HFF-Myc (cell line): Measurements from ENCODE around the gene NEK6.

Experiments
- DNase-seq: peaks from one replicate; pipeline ENCODE4 v3.0.0-alpha.2; 2011; ENCODE audit warnings: low read depth; ENCODE audit errors: extremely low read depth
- H3K4me3 ChIP-seq: replicated peaks from 2 replicates; pipeline ENCODE4 v1.5.1; 2011; ENCODE audit warnings: low read depth, mild to moderate bottlenecking, control low read depth, low read length
- CTCF ChIP-seq: IDR thresholded peaks from 2 replicates; pipeline ENCODE4 v1.5.1; 2012; ENCODE audit warnings: mild to moderate bottlenecking, low read depth, low read length, control low read depth; ENCODE audit errors: missing control alignments

Gene NEK6

DNA sequence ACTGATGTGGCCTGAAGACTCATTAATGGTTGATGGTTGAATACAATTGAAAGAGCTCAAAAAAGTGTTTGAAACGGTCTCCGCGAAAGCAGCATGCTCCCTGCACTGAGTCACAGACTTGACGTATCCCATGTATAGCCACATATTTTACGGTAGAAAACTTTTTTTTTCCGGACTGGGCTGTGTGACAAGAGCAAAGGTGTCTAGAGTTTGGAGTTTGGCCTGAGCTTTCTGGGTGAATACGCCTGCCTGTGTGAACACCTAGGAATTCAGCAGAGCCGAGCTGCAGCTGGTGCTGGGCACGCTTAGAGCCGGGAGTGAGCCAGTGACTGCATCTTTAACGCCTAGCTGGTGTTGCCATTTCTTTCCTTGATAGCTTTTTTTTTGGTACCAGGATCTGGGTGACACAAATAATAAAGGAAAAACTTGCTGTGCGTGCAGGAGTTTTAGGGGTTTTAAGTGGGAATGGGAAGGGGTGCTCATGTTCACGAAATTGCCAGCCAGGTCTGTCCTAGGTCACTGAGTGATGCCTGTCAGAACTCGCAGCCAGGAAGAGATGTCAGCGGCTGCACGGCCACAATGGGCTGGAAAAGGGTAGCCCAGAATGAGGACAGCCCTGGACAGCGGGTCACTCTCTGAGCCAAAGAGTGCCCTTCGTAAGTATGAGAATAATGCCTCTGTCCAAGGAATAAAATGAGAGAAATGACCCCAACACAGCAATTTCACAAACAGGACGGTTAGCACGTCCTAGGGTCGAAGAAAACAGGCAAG lies 105.8 kb downstream of the NEK6 start:
- H3K4me3 ChIP-seq: no peak overlapping the region
- TF ChIP-seq CTCF: no peak

DNA sequence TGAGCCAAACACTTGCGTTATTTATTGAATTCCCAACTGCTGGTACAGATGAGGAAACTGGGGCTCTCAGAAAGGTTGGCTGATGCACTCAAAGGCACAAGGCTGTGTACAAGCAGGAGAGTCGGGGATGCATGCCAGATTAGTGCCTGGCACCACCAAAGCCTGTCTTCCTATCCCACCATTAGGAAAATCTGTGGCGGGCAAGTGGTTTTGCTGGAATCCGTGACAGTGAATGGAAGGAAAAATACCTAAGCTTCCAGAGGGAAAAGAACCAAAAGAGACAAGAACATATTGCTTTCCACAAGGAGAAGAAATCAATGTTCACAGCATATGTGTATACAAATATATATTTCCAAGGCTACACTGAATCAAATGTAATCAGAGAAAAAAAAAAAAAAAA lies 106.4 kb downstream of the NEK6 start:
- no peak overlapping the region for H3K4me3 ChIP-seq
- no peak for DNase-seq
- TF ChIP-seq CTCF: no peak

More for the DNA sequence above, 105.8 kb downstream of the NEK6 start:
- no peak for DNase-seq

- DNase-seq: no peak
- H3K4me3 ChIP-seq: no peak overlapping the region
- no peak for TF ChIP-seq CTCF
Measured at GRCh38 chr9:124365036-124365435, 107.3 kb downstream of the NEK6 start.

DNA sequence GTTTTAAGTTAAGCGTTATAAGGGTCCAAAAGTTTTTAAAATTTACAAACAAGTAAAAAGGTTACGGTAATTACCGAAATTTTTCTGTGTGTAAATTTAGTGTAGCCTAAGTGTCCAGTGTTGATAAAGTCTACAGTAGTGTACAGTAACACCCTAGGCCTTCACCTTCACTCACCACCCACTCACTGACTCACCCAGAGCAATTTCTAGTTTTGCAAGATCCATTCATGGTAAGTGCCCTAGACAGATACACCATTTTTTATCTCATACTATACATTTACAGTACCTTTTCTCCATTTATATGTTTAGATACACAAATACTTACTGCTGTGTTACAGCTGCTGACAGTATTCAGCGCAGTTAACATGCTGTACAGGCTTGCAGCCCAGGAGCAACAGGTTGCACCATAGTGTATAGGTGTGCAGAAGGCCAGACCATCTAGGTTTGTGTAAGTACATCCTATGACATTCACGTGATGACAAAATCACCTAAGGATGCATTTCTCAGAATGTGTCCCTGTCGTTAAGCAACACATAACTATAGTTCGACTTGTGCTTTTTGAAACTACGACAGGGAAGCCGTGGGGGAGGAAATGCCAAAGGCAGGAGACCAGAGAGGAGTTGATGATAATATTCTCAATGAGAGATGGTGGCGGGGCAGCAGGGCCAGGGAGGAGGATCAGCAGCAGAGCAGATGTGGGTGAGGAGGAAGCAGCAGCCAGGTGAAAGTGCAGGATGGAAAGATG lies 108.9 kb downstream of the NEK6 start:
- H3K4me3 ChIP-seq: no peak overlapping the region
- TF ChIP-seq CTCF: no peak
- DNase-seq: no peak

DNA sequence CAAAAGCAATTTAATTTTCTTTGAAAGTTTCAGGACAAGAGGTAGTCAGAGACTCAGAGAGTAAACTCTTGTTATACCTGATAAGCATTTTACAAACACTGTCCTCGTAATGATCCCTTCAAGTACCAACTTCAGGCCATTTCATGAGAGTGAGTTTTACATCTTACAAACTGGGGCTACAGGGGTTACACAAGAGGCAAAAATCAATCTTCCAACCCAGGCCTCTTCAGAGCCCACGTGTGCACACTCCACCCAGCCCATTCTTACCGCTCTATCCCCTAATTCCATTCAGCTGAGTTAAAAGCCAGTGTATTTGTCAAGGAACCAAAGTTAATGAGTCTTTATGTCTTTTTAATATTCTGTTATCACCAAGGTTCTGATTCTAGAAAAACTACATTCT lies 110.9 kb downstream of the NEK6 start:
- no peak overlapping the region for H3K4me3 ChIP-seq
- TF ChIP-seq CTCF: no peak
- no peak for DNase-seq

DNA sequence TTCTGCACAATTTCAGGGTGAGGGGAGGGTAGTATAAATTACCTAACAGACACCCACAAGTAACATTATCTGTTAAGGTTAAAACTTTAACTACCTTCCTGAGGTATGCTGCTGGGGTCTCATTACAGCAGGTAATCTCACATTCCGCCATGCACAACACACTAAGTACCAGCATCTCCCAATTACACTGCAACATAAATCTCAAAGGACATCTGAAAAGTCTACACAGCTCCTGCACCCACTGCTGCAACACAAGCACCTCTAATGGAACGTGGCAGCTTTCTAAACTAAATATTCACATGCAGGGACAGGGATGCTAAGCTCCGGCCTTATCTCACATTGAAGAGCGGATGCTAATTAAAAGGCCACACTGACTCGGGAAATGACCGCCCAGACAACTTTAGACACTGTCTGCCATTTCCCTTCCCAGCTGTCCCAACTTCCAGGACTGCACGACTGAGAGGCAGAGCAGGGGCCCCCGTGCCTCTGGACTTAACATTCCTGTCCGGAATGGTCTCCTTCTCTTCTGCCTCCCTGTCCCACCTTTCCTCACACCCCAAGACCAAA lies 111.6 kb downstream of the NEK6 start:
- TF ChIP-seq CTCF: no peak
- DNase-seq: no peak
- H3K4me3 ChIP-seq: no peak overlapping the region
